Body of pancreas (tissue), 4 donors: ENCODE results near the gene MAN2A2. TPM values are rescaled to one million over a fixed set of nuclear protein-coding genes. Genes with fewer than 3 reads are reported as not detected.

Source experiments
- ATAC-seq: fragments of 150-250 bp; one replicate; pipeline ENCODE4 v1.9.1; 2016
- DNase-seq, 4 donors: peaks; one replicate each; pipeline ENCODE4 v3.0.0-alpha.2; 2019
- H3K27ac ChIP-seq, 4 donors: fragments of 200-600 bp; sonication (generic); 1 replicate in 3 of 4; 2 replicates in 1 of 4; pipeline versions ENCODE4 v1.5.1 to v1.6.1; 2016 to 2019; ENCODE audit warnings: mild to moderate bottlenecking in 1 of 4, mixed read lengths in 1 of 4, moderate library complexity in 1 of 4
- H3K27me3 ChIP-seq, 2 donors: fragments of 200-600 bp; sonication (generic); one replicate each; pipeline ENCODE4 v1.6.0; 2016; ENCODE audit warnings: mild to moderate bottlenecking in 1 of 2
- H3K36me3 ChIP-seq, 2 donors: fragments of 200-600 bp; sonication (generic); replicated peaks in 1 of 2; 2 replicates each; pipeline ENCODE4 v1.5.1; 2016; ENCODE audit warnings: low read depth in 2 of 2; ENCODE audit not compliant: insufficient read depth in 1 of 2
- H3K4me1 ChIP-seq: fragments of 200-600 bp; sonication (generic); one replicate; pipeline ENCODE4 v1.6.0; 2016
- H3K4me3 ChIP-seq, 2 donors: fragments of 200-600 bp; sonication (generic); 1 replicate in 1 of 2; 2 replicates in 1 of 2; pipeline ENCODE4 v1.5.1; 2016 to 2019
- H3K9me3 ChIP-seq, 3 donors: fragments of 200-600 bp; sonication (generic); 1 replicate in 2 of 3; 2 replicates in 1 of 3; pipeline ENCODE4 v1.5.1; 2016
- CTCF ChIP-seq, 7 experiments: fragments of 450-650 bp in 4 of 7; fragments of 200-600 bp in 3 of 7; sonication (generic) in 3 of 7; IDR thresholded peaks; one replicate each; pipeline ENCODE4 v1.5.1; 2016 to 2019; ENCODE audit warnings: antibody characterized with exemption in 7 of 7
- POLR2A ChIP-seq, 3 donors: fragments of 450-650 bp; IDR thresholded peaks; one replicate each; pipeline ENCODE4 v1.6.1; 2016; ENCODE audit warnings: antibody characterized with exemption in 3 of 3, mild to moderate bottlenecking in 2 of 3
- WGBS, 2 donors: methylation state at CpG; one replicate each; pipeline ENCODE4 v1.1.5; 2017; 5-methylcytosine and 5-hydroxymethylcytosine counted together
- intact Hi-C: fragments of 100-400 bp; cut with DNase I; formaldehyde crosslinking; loops from one replicate; pipeline ENCODE4 v1.15.1; 2023
- total RNA-seq, 2 donors: library from RNA; depleted of rRNA; stranded (reverse); fragments of >200 nt; gene quantifications; one replicate each; pipeline ENCODE4 v1.1.0, GENCODE V29; 2016

The MAN2A2 gene
- total RNA-seq = 100 to 1,000 TPM in 1 of 2 donors, 10 to 100 TPM in 1; 78.9 to 138 TPM

DNA sequence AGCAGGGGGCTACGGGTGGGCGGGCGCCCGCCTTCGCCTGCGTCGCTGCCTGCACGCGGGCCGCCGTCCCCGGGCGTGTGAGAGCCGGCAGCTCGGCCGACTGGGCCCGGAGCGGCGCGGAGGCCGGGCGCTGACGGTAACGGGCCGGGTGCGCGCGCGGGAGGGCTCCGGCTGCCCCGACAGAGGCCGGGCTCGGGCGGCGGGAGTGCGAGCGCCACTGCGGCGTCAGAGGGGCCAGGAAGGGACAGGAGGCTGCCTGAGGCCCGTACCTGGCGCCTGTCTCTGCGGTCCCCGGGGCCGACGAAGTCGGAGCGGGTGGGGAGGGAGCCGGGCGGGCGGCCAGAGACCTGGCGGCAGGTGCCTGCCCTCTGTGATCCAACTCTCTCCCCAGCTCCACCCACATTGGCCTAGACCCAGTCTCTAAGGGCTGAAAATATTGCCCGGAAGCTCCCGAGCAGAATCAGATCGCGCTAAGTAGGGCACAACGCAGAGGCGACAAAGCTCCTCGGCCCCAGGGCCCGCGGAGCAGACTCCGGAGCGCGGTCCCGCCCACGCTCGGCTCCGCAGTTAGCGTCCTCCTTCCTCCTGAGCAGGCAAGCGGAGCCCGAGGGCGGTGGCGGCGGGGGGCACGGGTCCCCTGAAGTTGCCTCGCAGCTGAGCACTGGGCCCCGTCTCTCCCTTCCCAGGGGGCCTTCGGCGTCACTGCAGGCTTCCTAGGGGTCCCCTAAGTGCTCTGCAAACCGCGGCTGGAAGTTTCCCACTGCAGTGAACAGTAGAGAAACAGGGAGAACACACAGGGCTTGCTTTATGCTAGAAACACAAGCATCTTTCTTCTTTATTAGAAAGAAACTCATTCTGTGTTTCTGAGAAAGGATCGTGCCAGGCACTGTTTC lies at the start of gene MAN2A2:
MAN2A2 (plus strand) TSS at position 463 of the 893 bp plus-strand sequence. CDS start 906 bp downstream, outside the sequence.
- peak; percentile 90 to 91 (median 90) for DNase-seq
- peaks cover 0 to 5% of the 10 kb centered on the region in 2 donors for H3K36me3 ChIP-seq
- ATAC-seq = peak; percentile 78
- TF ChIP-seq CTCF (IDR thresholded peaks at IDR 0.05) = no peak
- TF ChIP-seq POLR2A (IDR thresholded peaks at IDR 0.05) = peak; percentile 78 to 85 (median 82)
- peaks cover 57% of the 10 kb centered on the region for H3K4me1 ChIP-seq
- peak within 1 kb of the TSS; percentile 92 to 96 (median 94) for H3K27ac ChIP-seq
- no peaks in the 10 kb centered on the region for H3K9me3 ChIP-seq
- intact Hi-C loops = no loop called here
- H3K27me3 ChIP-seq = no peaks in the 10 kb centered on the region
- 0 to 1% methylated on average over 8 to 64 of the region's 81 CpGs for WGBS, 2 donors
- peak within 1 kb of the TSS; percentile 42 to 45 for H3K4me3 ChIP-seq

DNA sequence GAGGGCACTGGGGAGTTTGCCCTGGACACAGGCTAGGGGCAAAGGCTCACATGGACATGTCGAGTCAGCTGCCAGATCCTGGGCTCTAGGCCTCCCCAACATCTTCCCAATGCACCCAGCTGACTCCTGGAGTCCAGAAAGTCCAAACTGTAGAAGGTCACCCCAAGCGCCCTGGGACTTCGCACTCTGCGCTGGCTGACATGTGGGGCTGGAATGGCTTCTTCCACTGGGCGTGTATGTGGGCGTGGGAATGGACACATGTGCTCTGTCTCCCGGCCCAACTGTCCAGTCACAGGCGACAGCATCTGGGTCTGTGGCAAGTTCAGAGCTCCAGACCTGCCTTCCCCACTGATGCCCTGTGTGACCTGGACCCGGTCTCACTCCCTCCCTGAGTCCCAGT lies 48.0 kb upstream of the MAN2A2 start:
- DNase-seq (peak in 3 of 4 donors; percentile 47 to 64 (median 57)), ATAC-seq (no peak)
- Histone ChIP-seq H3K4me3 (no peak overlapping the region), H3K9me3 (no peaks in the 10 kb centered on the region), H3K27ac (no peak overlapping the region), H3K27me3 (no peaks in the 10 kb centered on the region), H3K36me3 (no peaks in the 10 kb centered on the region), H3K4me1 (peaks cover 10% of the 10 kb centered on the region)
- WGBS, 2 donors = 36 to 43% methylated on average over 4 to 9 of the region's 9 CpGs
- TF ChIP-seq CTCF (IDR thresholded peaks at IDR 0.05) (no peak), POLR2A (IDR thresholded peaks at IDR 0.05) (no peak)
- intact Hi-C loops = no loop called here

GRCh38 chr15:90857337-90857736 lies 45.8 kb upstream of the MAN2A2 start:
- no peaks in the 10 kb centered on the region for H3K36me3 ChIP-seq
- no peak overlapping the region for H3K27ac ChIP-seq
- H3K4me1 ChIP-seq = peaks cover 28% of the 10 kb centered on the region
- no peaks in the 10 kb centered on the region for H3K9me3 ChIP-seq
- no peak for TF ChIP-seq POLR2A (IDR thresholded peaks at IDR 0.05)
- TF ChIP-seq CTCF (IDR thresholded peaks at IDR 0.05) = no peak
- no peaks in the 10 kb centered on the region for H3K27me3 ChIP-seq
- intact Hi-C loops = no loop called here
- 81 to 94% methylated on average over 8 of the region's 8 CpGs for WGBS, 2 donors
- ATAC-seq (no peak), DNase-seq (no peak)
- H3K4me3 ChIP-seq = no peak overlapping the region

DNA sequence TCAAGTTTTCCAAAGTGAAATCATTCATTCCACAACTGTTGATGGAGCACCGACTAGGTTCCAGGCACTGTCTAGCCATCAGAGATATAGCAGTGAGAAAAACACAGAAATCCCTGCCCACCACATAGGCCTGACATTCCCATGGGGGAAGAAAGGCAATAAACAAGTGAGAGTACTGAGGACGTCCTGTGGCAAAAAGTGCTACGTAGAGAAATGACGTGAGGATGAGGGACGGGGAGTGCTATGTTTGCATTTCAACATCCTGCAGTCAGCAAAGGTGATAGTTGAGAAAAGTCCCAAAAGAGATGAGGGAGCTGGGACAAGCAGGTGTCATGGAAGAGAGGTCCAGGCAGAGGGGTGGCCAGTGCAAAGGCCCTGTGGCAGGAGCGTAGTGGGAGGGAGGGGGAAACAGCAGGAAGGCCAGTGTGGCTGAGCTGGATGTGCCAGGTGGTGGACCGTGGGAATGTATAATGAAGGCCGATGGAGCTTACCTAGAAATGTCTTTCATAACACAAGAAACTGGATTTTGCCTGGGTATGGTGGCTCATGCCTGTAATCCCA lies 45.1 kb upstream of the MAN2A2 start:
- no peaks in the 10 kb centered on the region for H3K27me3 ChIP-seq
- H3K27ac ChIP-seq = no peak overlapping the region
- DNase-seq (no peak), ATAC-seq (no peak)
- no peaks in the 10 kb centered on the region for H3K36me3 ChIP-seq
- H3K9me3 ChIP-seq = no peaks in the 10 kb centered on the region
- no peak for TF ChIP-seq POLR2A (IDR thresholded peaks at IDR 0.05)
- no peak for TF ChIP-seq CTCF (IDR thresholded peaks at IDR 0.05)
- WGBS, 2 donors = 74 to 78% methylated on average over 8 of the region's 8 CpGs
- H3K4me3 ChIP-seq = no peak overlapping the region
- peaks cover 31% of the 10 kb centered on the region for H3K4me1 ChIP-seq
- intact Hi-C loops = no loop called here
